SK-N-SH (cell line): ENCODE data around the gene EFEMP2. TPM values are rescaled to one million over a fixed set of nuclear protein-coding genes. Genes with fewer than 3 reads are reported as not detected.
A peak's percentile ranks its signal among the peaks of the same experiment; 100 is the strongest.

Experiments used
- CTCF ChIA-PET: fragments of 300-600, 350-600 bp; formaldehyde crosslinking; extraction: SDS; loops from one replicate; lab custom pipeline; 2021; lab: Yijun Ruan, JAX
- POLR2A ChIA-PET: fragments of 350-600 bp; sonication (Branson Sonifier 250); formaldehyde crosslinking; extraction: SDS; loops from one replicate; lab custom pipeline; 2020; ENCODE audit warnings: antibody characterized with exemption, inconsistent platforms; lab: Yijun Ruan, JAX
- DNase-seq: peaks from one replicate; pipeline ENCODE4 v3.0.0; 2012
- H2AFZ ChIP-seq: fragments of 200-600 bp; sonication (generic); 2 replicates; pipeline ENCODE4 v1.8.1; 2016; ENCODE audit warnings: antibody characterized with exemption, mild to moderate bottlenecking, low read depth
- H3F3A ChIP-seq: fragments of 200-600 bp; sonication (generic); replicated peaks from 2 replicates; pipeline ENCODE3; 2016; ENCODE audit warnings: antibody characterized with exemption, mild to moderate bottlenecking; ENCODE audit not compliant: insufficient read depth
- H3K27ac ChIP-seq, 2 experiments: fragments of 200-500 bp in 1 of 2; fragments of 200-600 bp in 1 of 2; sonication (Bioruptor generic) in 1 of 2; sonication (generic), shearing (Covaris generic) in 1 of 2; 2 replicates each; pipeline versions ENCODE4 v1.5.1 to v1.6.1; 2014 to 2016; ENCODE audit warnings: low read depth in 2 of 2, inconsistent platforms in 1 of 2, low read length in 1 of 2, mild to moderate bottlenecking in 1 of 2, mixed read lengths in 1 of 2
- H3K27me3 ChIP-seq: fragments of 200-600 bp; sonication (generic), shearing (Covaris generic); 2 replicates; pipeline ENCODE4 v1.6.1; 2016; ENCODE audit warnings: mixed run types; ENCODE audit not compliant: insufficient read depth
- H3K36me3 ChIP-seq, 2 experiments: fragments of 200-500 bp in 1 of 2; fragments of 200-600 bp in 1 of 2; sonication (Bioruptor generic) in 1 of 2; sonication (generic) in 1 of 2; replicated peaks in 1 of 2; 2 replicates each; pipeline versions ENCODE3 to v1.5.1; 2014 to 2016; ENCODE audit warnings: low read length in 1 of 2, mild to moderate bottlenecking in 1 of 2; ENCODE audit not compliant: insufficient read depth in 2 of 2, control insufficient read depth in 1 of 2
- H3K4me1 ChIP-seq, 2 experiments: fragments of 200-500 bp in 1 of 2; fragments of 200-600 bp in 1 of 2; sonication (Bioruptor generic) in 1 of 2; sonication (generic), shearing (Covaris generic) in 1 of 2; 2 replicates each; pipeline versions ENCODE4 v1.5.1 to v1.6.1; 2014 to 2016; ENCODE audit warnings: low read depth in 1 of 2, low read length in 1 of 2, mixed run types in 1 of 2; ENCODE audit not compliant: insufficient read depth in 2 of 2, control insufficient read depth in 1 of 2
- H3K4me2 ChIP-seq: fragments of 200-600 bp; sonication (generic), shearing (Covaris generic); 2 replicates; pipeline ENCODE4 v1.6.1; 2017; ENCODE audit warnings: mixed run types
- H3K4me3 ChIP-seq, 2 experiments: fragments of 200-500 bp in 1 of 2; fragments of 200-600 bp in 1 of 2; sonication (Bioruptor generic) in 1 of 2; sonication (generic), shearing (Covaris generic) in 1 of 2; 2 replicates each; pipeline versions ENCODE4 v1.5.1 to v1.8.1; 2014 to 2016; ENCODE audit warnings: low read depth in 2 of 2, inconsistent platforms in 1 of 2, low read length in 1 of 2, mild to moderate bottlenecking in 1 of 2, mixed read lengths in 1 of 2, moderate library complexity in 1 of 2
- H3K79me2 ChIP-seq: fragments of 200-600 bp; sonication (generic); 2 replicates; pipeline ENCODE4 v1.8.1; 2017; ENCODE audit warnings: mild to moderate bottlenecking; ENCODE audit not compliant: insufficient read depth
- H3K9ac ChIP-seq: fragments of 200-600 bp; sonication (generic); 2 replicates; pipeline ENCODE4 v1.6.1; 2017; ENCODE audit warnings: mixed run types
- H3K9me2 ChIP-seq: fragments of 200-600 bp; sonication (generic); 2 replicates; pipeline ENCODE4 v1.6.1; 2017; ENCODE audit warnings: mixed run types
- H3K9me3 ChIP-seq: fragments of 200-600 bp; sonication (generic); 2 replicates; pipeline ENCODE4 v1.6.1; 2017; ENCODE audit warnings: mixed run types, mild to moderate bottlenecking, moderate library complexity
- H4K20me1 ChIP-seq: fragments of 200-600 bp; sonication (generic); 2 replicates; pipeline ENCODE4 v1.6.1; 2017; ENCODE audit warnings: mild to moderate bottlenecking, mixed run types; ENCODE audit not compliant: insufficient read depth
- EP300 ChIP-seq, 2 experiments: IDR thresholded peaks; 2 replicates each; pipeline versions ENCODE4 v1.4.0 to v1.6.1; 2012; ENCODE audit warnings: borderline replicate concordance in 1 of 2, low read depth in 1 of 2, low read length in 1 of 2
- EZH2phosphoT487 ChIP-seq: fragments of 200-600 bp; sonication (generic); IDR thresholded peaks from 2 replicates; pipeline ENCODE4 v1.6.1; 2017; ENCODE audit warnings: low read depth, mixed run types, mild to moderate bottlenecking, antibody characterized with exemption, moderate library complexity, borderline replicate concordance
- FOSL2 ChIP-seq: IDR thresholded peaks from 2 replicates; pipeline ENCODE4 v1.4.0; 2012; ENCODE audit warnings: low read depth, mild to moderate bottlenecking, moderate library complexity, borderline replicate concordance
- GATA2 ChIP-seq: sonication (generic); formaldehyde crosslinking; IDR thresholded peaks from 2 replicates; pipeline ENCODE4 v1.5.0; 2020; ENCODE audit warnings: mild to moderate bottlenecking, missing genetic modification reagents
- JUND ChIP-seq: IDR thresholded peaks from 2 replicates; pipeline ENCODE4 v1.4.0; 2012
- MXI1 ChIP-seq: IDR thresholded peaks from 2 replicates; pipeline ENCODE4 v1.6.1; 2012; ENCODE audit warnings: mild to moderate bottlenecking, low read depth, low read length, improper control_type of control experiment
- NRF1 ChIP-seq: IDR thresholded peaks from 2 replicates; pipeline ENCODE4 v1.6.1; 2012; ENCODE audit warnings: low read depth, mild to moderate bottlenecking, low read length
- POLR2AphosphoS5 ChIP-seq: IDR thresholded peaks from 2 replicates; pipeline ENCODE4 v1.6.1; 2012; ENCODE audit warnings: low read depth, low read length
- RFX5 ChIP-seq: IDR thresholded peaks from 2 replicates; pipeline ENCODE4 v1.6.1; 2012; ENCODE audit warnings: mild to moderate bottlenecking, improper control_type of control experiment, low read length
- SMC3 ChIP-seq: IDR thresholded peaks from 2 replicates; pipeline ENCODE4 v1.6.1; 2012; ENCODE audit warnings: low read depth, low read length, improper control_type of control experiment
- TAF1 ChIP-seq: IDR thresholded peaks from 2 replicates; pipeline ENCODE4 v1.6.1; 2012; ENCODE audit warnings: low read depth, mild to moderate bottlenecking, low read length, moderate library complexity, borderline replicate concordance
- TCF12 ChIP-seq: IDR thresholded peaks from 2 replicates; pipeline ENCODE4 v1.4.0; 2012
- TEAD4 ChIP-seq: IDR thresholded peaks from 2 replicates; pipeline ENCODE4 v1.4.0; 2012; ENCODE audit warnings: mild to moderate bottlenecking, borderline replicate concordance; ENCODE audit not compliant: insufficient read depth
- YY1 ChIP-seq: IDR thresholded peaks from 2 replicates; pipeline ENCODE4 v1.4.0; 2012; ENCODE audit warnings: low read depth, mild to moderate bottlenecking
- WGBS: methylation state at CpG from one replicate; pipeline ENCODE4 v1.1.6; 2017; ENCODE audit warnings: low lambda C conversion rate; 5-methylcytosine and 5-hydroxymethylcytosine counted together
- polyA plus RNA-seq, 3 experiments: library from polyadenylated mRNA; depleted of rRNA; stranded (reverse); fragments of >200 nt; gene quantifications; 2 replicates each; pipeline ENCODE4 v1.2.3, GENCODE V29; 2012
- TF ChIP-seq, protein P1 (sequence below): IDR thresholded peaks from 2 replicates; pipeline ENCODE4; 2012
- TF ChIP-seq, protein P2 (sequence below): fragments of 150-350 bp; IDR thresholded peaks from 2 replicates; pipeline ENCODE4 v1.6.1; 2016; ENCODE audit warnings: mild to moderate bottlenecking, low read depth, low read length

EFEMP2 gene
- polyA plus RNA-seq, 1 of the 3 experiments (the other 2 are of a cell fraction), result 203 TPM

DNA sequence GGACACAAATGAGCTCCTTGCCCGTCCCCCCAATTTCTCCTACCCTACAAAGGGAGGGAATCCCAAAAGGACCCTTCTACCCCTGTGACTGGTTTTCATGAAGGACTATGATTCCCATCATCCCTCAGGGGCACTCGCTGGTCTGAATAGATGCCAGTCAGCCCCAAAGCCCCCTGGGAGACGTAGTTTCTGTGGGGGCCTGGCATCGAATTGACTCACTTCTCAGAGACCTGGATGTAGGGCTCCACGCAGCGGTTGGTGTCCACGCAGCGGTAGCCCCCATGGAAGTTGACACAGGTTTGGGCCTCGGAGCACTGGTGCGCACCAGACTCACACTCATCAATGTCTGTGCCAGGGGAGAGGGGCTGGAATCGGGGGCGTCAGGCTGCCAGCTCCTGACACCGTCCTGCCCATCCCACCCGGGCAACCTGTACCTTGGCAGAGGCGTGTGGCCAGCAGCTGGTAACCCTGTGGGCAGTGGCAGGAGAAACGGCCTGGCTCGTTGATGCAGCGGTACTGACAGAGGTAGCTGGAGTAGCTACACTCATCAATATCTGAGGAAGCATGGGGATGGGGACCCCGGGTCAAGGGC is 4.4 kb downstream of the EFEMP2 start:
- H3K9me2 ChIP-seq, result no peaks in the 10 kb centered on the region
- no peak overlapping the region for H3K4me2 ChIP-seq
- CTCF ChIA-PET, result interaction anchor here (7.1 to 18.4 kb wide), 2 partner anchors 7 to 17 kb away, joined by 89 to 374 read pairs; partner anchors contain the start of genes CCDC85B, CTSW, FIBP and MUS81
- no peak overlapping the region for H3K4me3 ChIP-seq
- H3K27ac ChIP-seq, result no peak overlapping the region; a peak in 1 of 4 replicates
- peaks cover 61% of the 10 kb centered on the region for H3F3A ChIP-seq
- H3K9me3 ChIP-seq, result no peaks in the 10 kb centered on the region
- no peaks in the 10 kb centered on the region for H3K27me3 ChIP-seq
- H3K79me2 ChIP-seq, result peaks cover 45% of the 10 kb centered on the region
- no peak overlapping the region for H3K9ac ChIP-seq
- TF ChIP-seq FOSL2, result no peak
- TF ChIP-seq EP300 (IDR thresholded peaks at IDR 0.05; ENCODE audit: borderline replicate concordance in 1 of 2, low read depth in 1 of 2, low read length in 1 of 2), result no peak
- no peak for TF ChIP-seq GATA2
- no peak for TF ChIP-seq TCF12
- TF ChIP-seq, protein P1, sequence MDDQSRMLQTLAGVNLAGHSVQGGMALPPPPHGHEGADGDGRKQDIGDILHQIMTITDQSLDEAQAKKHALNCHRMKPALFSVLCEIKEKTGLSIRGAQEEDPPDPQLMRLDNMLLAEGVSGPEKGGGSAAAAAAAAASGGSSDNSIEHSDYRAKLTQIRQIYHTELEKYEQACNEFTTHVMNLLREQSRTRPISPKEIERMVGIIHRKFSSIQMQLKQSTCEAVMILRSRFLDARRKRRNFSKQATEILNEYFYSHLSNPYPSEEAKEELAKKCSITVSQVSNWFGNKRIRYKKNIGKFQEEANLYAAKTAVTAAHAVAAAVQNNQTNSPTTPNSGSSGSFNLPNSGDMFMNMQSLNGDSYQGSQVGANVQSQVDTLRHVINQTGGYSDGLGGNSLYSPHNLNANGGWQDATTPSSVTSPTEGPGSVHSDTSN, result no peak
- no peak for TF ChIP-seq TEAD4
- TF ChIP-seq, protein P2, sequence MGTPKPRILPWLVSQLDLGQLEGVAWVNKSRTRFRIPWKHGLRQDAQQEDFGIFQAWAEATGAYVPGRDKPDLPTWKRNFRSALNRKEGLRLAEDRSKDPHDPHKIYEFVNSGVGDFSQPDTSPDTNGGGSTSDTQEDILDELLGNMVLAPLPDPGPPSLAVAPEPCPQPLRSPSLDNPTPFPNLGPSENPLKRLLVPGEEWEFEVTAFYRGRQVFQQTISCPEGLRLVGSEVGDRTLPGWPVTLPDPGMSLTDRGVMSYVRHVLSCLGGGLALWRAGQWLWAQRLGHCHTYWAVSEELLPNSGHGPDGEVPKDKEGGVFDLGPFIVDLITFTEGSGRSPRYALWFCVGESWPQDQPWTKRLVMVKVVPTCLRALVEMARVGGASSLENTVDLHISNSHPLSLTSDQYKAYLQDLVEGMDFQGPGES, result no peak
- TF ChIP-seq MXI1, result no peak
- TF ChIP-seq TAF1, result no peak
- no peak for TF ChIP-seq EZH2phosphoT487
- TF ChIP-seq NRF1, result no peak
- no peak for TF ChIP-seq JUND
- no peak; the same call in 1 of the 2 replicates for TF ChIP-seq POLR2AphosphoS5
- TF ChIP-seq RFX5, result no peak
- no peak for TF ChIP-seq SMC3
- no peak for TF ChIP-seq YY1
- peaks cover 15 to 23% of the 10 kb centered on the region in 2 experiments; a peak in 2 of 4 replicates for H3K4me1 ChIP-seq
- peak; percentile 73 for DNase-seq
- POLR2A ChIA-PET, result interaction anchor here (1.2 to 4.8 kb wide), 3 partner anchors 9 to 17 kb away, joined by 3 to 59 read pairs (median 4); partner anchors contain the start of genes CFL1 and MUS81
- H2AFZ ChIP-seq, result no peak overlapping the region
- WGBS, result 97% methylated on average over 10 of the region's 19 CpGs
- H4K20me1 ChIP-seq, result no peaks in the 10 kb centered on the region; the same call in 1 of the 2 replicates
- H3K36me3 ChIP-seq, result peaks cover 45 to 74% of the 10 kb centered on the region in 2 experiments
